Gastrocnemius medialis (tissue), 4 donors: Measurements from ENCODE around the gene CTAGE4.
"Not testable (repeated sequence)": the region's sequence is repeated elsewhere in the genome, so short reads cannot be mapped to it uniquely, and the experiment has no call there.

Source experiments
- CTCF ChIP-seq, 5 experiments: fragments of 450-650 bp in 3 of 5; fragments of 200-600 bp in 2 of 5; sonication (generic) in 2 of 5; IDR thresholded peaks in 4 of 5; conservative IDR thresholded peaks in 1 of 5; 1 replicate in 4 of 5; 2 replicates in 1 of 5; pipeline ENCODE4 v1.5.1; 2016 to 2019; ENCODE audit warnings: antibody characterized with exemption in 5 of 5, mild to moderate bottlenecking in 3 of 5, moderate library complexity in 3 of 5
- POLR2A ChIP-seq, 2 donors: fragments of 450-650 bp; IDR thresholded peaks; one replicate each; pipeline ENCODE4 v1.6.1; 2017; ENCODE audit warnings: antibody characterized with exemption in 2 of 2, mild to moderate bottlenecking in 2 of 2, moderate library complexity in 2 of 2

- TF ChIP-seq POLR2A (IDR thresholded peaks at IDR 0.05); CTCF (IDR thresholded peaks at IDR 0.05 in 4 of 5, conservative IDR thresholded peaks at IDR 0.05 in 1 of 5): not testable (repeated sequence)
Observed at GRCh38 chr7:144217200-144217599, 33.9 kb downstream of the CTAGE4 start.
